Ishikawa (cell line): ENCODE measurements around the gene LFNG.

Experiments
- EP300 ChIP-seq: IDR thresholded peaks from 2 replicates; pipeline ENCODE4 v1.6.1; 2012; ENCODE audit warnings: borderline replicate concordance
- FOXM1 ChIP-seq: IDR thresholded peaks from 2 replicates; pipeline ENCODE4 v1.6.1; 2012; ENCODE audit warnings: low read depth, borderline replicate concordance
- NFIC ChIP-seq: IDR thresholded peaks from 2 replicates; pipeline ENCODE4 v1.6.1; 2012
- RAD21 ChIP-seq: IDR thresholded peaks from 2 replicates; pipeline ENCODE4 v1.6.1; 2012; ENCODE audit warnings: low read depth
- USF1 ChIP-seq: IDR thresholded peaks from 2 replicates; pipeline ENCODE4 v1.6.1; 2012

GRCh38 chr7:2518737-2519118, 846 bp upstream of the LFNG start:
- TF ChIP-seq EP300 (no peak), NFIC (no peak), USF1 (no peak), RAD21 (no peak), FOXM1 (no peak)
